VCaP (cell line): Measurements from ENCODE around the gene EGFR.

Experiments
- H3K27ac ChIP-seq: fragments of 450-650 bp; 2 replicates; pipeline ENCODE4 v1.5.1; 2017
- TF ChIP-seq, protein P1 (sequence below): fragments of 450-650 bp; conservative IDR thresholded peaks from 2 replicates; pipeline ENCODE4 v1.5.1; 2017; ENCODE audit warnings: mild to moderate bottlenecking, moderate library complexity

The EGFR gene

GRCh38 chr7:55132550-55132889, 113.7 kb downstream of the EGFR start:
- TF ChIP-seq, protein P1, sequence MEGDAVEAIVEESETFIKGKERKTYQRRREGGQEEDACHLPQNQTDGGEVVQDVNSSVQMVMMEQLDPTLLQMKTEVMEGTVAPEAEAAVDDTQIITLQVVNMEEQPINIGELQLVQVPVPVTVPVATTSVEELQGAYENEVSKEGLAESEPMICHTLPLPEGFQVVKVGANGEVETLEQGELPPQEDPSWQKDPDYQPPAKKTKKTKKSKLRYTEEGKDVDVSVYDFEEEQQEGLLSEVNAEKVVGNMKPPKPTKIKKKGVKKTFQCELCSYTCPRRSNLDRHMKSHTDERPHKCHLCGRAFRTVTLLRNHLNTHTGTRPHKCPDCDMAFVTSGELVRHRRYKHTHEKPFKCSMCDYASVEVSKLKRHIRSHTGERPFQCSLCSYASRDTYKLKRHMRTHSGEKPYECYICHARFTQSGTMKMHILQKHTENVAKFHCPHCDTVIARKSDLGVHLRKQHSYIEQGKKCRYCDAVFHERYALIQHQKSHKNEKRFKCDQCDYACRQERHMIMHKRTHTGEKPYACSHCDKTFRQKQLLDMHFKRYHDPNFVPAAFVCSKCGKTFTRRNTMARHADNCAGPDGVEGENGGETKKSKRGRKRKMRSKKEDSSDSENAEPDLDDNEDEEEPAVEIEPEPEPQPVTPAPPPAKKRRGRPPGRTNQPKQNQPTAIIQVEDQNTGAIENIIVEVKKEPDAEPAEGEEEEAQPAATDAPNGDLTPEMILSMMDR, result no peak
- no peak overlapping the region for H3K27ac ChIP-seq

DNA sequence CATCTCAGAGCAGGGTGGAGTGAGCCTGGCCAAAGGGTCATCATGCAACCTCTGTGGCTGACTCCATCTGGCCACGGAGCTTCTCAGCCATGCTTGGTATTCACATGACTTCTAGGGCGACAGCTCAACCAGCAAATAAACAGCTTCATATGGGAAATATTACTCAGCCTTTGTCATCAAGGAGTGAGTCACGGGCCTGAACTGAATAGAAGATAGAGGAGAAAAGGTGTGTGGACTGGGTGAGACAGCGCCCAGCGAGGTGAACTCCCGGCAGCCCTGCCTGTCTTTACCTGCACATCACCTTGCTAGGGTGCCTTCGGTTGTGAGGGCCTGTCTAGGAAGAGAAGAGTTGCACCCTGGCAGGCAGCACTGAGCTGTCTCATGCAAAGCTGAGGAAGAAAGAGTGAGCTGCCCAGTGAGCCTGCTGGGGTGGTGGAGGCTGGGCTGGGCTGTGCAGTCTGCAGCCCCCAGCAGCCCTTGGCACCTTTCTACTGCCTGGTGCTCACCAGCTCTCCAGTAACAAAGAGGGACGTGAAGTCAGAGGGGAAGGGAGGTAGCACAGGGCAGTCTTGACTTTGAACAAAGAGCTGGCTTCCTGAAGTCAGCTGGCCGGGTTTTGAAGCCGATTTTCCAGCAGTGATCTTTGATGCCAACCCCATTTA, 114.2 kb downstream of the EGFR start:
- no peak overlapping the region for H3K27ac ChIP-seq
- TF ChIP-seq, protein P1, result no peak

DNA sequence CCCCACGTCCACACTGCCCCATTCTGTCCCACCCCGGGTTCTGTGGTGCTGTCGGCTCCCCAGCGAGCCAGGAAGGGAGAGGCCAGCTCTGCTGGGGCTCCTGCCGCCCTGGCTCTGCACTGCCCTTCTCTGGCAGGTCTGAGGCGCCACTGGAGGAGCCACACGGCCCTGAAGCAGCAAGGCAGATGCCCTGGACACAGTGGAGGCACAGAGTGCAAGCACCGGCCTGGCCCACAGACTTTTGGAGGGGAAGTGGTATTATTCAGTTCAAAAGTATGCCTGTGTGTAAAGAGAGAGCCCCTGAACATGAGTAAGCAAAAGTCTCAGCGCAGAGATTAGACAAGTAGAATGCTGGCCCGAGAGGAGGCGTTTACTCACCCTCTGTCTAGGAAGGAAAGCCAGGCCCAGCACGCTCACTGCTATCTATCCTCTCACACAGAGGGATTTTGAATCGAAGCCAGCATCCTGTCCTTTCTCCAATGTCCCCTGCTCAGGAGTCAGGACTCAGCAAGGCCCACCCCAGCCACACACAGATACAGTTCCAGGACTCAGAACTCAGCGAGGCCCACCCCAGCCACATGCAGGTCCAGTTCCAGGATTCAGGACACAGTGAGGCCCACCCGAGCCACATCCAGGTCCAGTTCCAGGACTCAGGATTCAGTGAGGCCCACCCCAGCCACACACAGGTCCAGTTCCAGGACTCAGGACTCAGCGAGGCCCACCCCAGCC, 115.0 kb downstream of the EGFR start:
- TF ChIP-seq, protein P1, result no peak
- H3K27ac ChIP-seq, result no peak overlapping the region

GRCh38 chr7:55134359-55134725, 115.5 kb downstream of the EGFR start:
- TF ChIP-seq, protein P1, result no peak
- no peak overlapping the region for H3K27ac ChIP-seq

GRCh38 chr7:55134786-55135185, 116.0 kb downstream of the EGFR start:
- H3K27ac ChIP-seq, result no peak overlapping the region
- TF ChIP-seq, protein P1, result no peak

DNA sequence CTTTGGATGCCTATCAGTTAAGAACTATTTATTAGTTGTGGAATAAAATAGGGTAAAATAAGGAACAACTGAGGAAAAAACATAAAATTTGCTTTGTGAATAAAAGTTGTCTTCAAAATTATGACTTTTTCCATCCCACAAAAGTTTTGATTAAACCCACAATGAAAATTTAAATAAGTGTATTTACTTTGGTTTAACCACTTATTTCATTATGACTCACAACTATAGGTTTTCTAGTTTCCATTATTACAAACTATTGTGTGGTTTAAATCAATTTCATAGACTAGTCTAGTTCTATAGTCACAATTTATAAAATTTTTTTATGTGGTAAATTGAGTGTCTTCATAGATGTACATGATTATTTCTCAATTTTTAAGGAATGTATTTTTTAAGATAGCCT, 116.6 kb downstream of the EGFR start:
- TF ChIP-seq, protein P1, result no peak
- no peak overlapping the region for H3K27ac ChIP-seq

GRCh38 chr7:55138663-55139062, 119.8 kb downstream of the EGFR start:
- TF ChIP-seq, protein P1, result no peak
- no peak overlapping the region for H3K27ac ChIP-seq
